ENCODE data around the gene LRP1. TPM values are rescaled to one million over a fixed set of nuclear protein-coding genes. Genes with fewer than 3 reads are reported as not detected.

The LRP1 gene
- total RNA-seq, 2 experiments from 2014 or later: 0.33 to 0.85 TPM

- Mint-ChIP-seq H3K4me1 (no peaks in the 10 kb centered on the region), H3K27me3 (no peaks in the 10 kb centered on the region), H3K4me3 (no peak overlapping the region), H3K36me3 (no peaks in the 10 kb centered on the region), H3K9me3 (ENCODE audit: low read depth) (no peaks in the 10 kb centered on the region), H3K27ac (no peak overlapping the region)
- DNase-seq: peak; percentile 47
- ATAC-seq: peak; percentile 40
- CTCF ChIA-PET: interaction anchor here (0.7 to 5.8 kb wide), 9 partner anchors 10 to 95 kb away, joined by 3 to 88 read pairs (median 3); partner anchors contain the start of genes LRP1, NEMP1 and STAT6
Measured at GRCh38 chr12:57173089-57173488, 44.8 kb downstream of the LRP1 start.

DNA sequence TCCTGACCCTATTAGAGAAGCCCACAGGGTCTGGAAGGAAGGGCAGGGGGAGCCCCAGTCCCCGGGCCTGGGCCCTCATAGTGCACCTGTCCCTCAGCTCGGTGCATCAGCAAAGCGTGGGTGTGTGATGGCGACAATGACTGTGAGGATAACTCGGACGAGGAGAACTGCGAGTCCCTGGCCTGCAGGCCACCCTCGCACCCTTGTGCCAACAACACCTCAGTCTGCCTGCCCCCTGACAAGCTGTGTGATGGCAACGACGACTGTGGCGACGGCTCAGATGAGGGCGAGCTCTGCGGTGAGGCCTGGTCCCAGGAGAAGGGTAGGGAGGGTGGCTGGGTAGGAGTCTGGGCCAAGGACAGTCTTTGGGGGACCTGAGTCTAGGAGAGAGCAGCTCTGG, 45.4 kb downstream of the LRP1 start:
- Mint-ChIP-seq H3K36me3 (no peaks in the 10 kb centered on the region), H3K4me1 (no peaks in the 10 kb centered on the region), H3K27me3 (no peaks in the 10 kb centered on the region), H3K9me3 (ENCODE audit: low read depth) (no peaks in the 10 kb centered on the region), H3K27ac (no peak overlapping the region), H3K4me3 (no peak overlapping the region)
- ATAC-seq (no peak), DNase-seq (no peak)
- CTCF ChIA-PET: interaction anchor here (0.7 to 5.8 kb wide), 9 partner anchors 9 to 104 kb away, joined by 3 to 88 read pairs (median 3); partner anchors contain the start of genes LRP1, NEMP1 and STAT6

GRCh38 chr12:57175428-57176138, 47.3 kb downstream of the LRP1 start:
- H3K27ac Mint-ChIP-seq: no peak overlapping the region
- CTCF ChIA-PET: interaction anchor here (0.7 to 5.8 kb wide), 9 partner anchors 11 to 174 kb away, joined by 3 to 88 read pairs (median 4); partner anchors contain the start of genes LRP1 and STAT6
- no peaks in the 10 kb centered on the region for H3K4me1 Mint-ChIP-seq
- no peaks in the 10 kb centered on the region for H3K36me3 Mint-ChIP-seq
- peak; percentile 52 for DNase-seq
- no peak for ATAC-seq
- H3K9me3 Mint-ChIP-seq (ENCODE audit: low read depth): no peaks in the 10 kb centered on the region
- no peaks in the 10 kb centered on the region for H3K27me3 Mint-ChIP-seq
- H3K4me3 Mint-ChIP-seq: no peak overlapping the region

DNA sequence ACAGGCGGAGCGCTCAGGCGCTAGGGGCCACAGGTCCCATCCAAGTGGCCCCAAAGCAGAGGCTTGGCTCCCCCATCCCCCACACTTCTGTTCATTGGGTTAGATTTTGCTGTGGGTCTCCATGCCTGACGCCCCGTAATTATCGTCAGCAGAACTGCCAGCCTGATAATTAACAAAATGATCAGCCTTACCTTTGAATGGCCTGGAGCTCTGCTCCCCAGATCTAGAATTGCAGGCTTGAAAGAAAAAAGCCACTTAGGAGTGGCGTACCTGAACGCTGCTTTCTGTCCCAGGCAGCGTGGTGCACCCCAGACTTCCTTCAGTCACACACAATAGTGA, 47.8 kb downstream of the LRP1 start:
- Mint-ChIP-seq H3K27ac (no peak overlapping the region), H3K36me3 (no peaks in the 10 kb centered on the region), H3K4me1 (no peaks in the 10 kb centered on the region), H3K4me3 (no peak overlapping the region), H3K27me3 (no peaks in the 10 kb centered on the region), H3K9me3 (ENCODE audit: low read depth) (no peaks in the 10 kb centered on the region)
- ATAC-seq (no peak), DNase-seq (no peak)
- CTCF ChIA-PET: interaction anchor here (0.7 to 5.8 kb wide), 8 partner anchors 10 to 175 kb away, joined by 3 to 88 read pairs (median 4); partner anchors contain the start of genes LRP1 and STAT6

- Mint-ChIP-seq H3K27me3 (no peaks in the 10 kb centered on the region), H3K9me3 (ENCODE audit: low read depth) (no peaks in the 10 kb centered on the region), H3K27ac (no peak overlapping the region), H3K36me3 (no peaks in the 10 kb centered on the region), H3K4me1 (no peaks in the 10 kb centered on the region), H3K4me3 (no peak overlapping the region)
- CTCF ChIA-PET: interaction anchor here (1.5 to 5.8 kb wide), 3 partner anchors 10 to 176 kb away, joined by 4 to 88 read pairs (median 11); partner anchors contain the start of gene LRP1
- ATAC-seq: no peak
- DNase-seq: no peak
Measured at GRCh38 chr12:57176846-57177245, 48.6 kb downstream of the LRP1 start.

- Mint-ChIP-seq H3K4me3 (no peak overlapping the region), H3K36me3 (no peaks in the 10 kb centered on the region), H3K27me3 (no peaks in the 10 kb centered on the region), H3K4me1 (no peaks in the 10 kb centered on the region), H3K9me3 (ENCODE audit: low read depth) (no peaks in the 10 kb centered on the region), H3K27ac (no peak overlapping the region)
- CTCF ChIA-PET: interaction anchor here (2.6 to 5.8 kb wide), 2 partner anchors 9 to 52 kb away, joined by 11 to 88 read pairs; partner anchors contain the start of gene LRP1
- ATAC-seq (no peak), DNase-seq (no peak)
Measured at GRCh38 chr12:57177354-57177753, 49.1 kb downstream of the LRP1 start.

DNA sequence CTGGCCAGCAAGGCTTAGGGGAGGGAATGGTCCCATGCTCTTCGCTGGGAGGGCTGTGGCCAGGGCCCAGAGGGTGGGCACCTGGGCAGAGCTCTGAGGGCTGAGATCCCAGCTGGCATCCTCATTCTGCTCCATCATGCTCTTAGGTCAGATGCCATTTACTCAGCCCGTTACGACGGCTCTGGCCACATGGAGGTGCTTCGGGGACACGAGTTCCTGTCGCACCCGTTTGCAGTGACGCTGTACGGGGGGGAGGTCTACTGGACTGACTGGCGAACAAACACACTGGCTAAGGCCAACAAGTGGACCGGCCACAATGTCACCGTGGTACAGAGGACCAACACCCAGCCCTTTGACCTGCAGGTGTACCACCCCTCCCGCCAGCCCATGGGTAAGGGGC, 49.9 kb downstream of the LRP1 start:
- no peaks in the 10 kb centered on the region for H3K27me3 Mint-ChIP-seq
- no peaks in the 10 kb centered on the region for H3K9me3 Mint-ChIP-seq (ENCODE audit: low read depth)
- H3K36me3 Mint-ChIP-seq: no peaks in the 10 kb centered on the region
- no peak for ATAC-seq
- no peak overlapping the region for H3K4me3 Mint-ChIP-seq
- CTCF ChIA-PET: interaction anchor here (0.8 to 8.2 kb wide), 2 partner anchors 9 to 54 kb away, joined by 3 to 74 read pairs; no protein-coding TSS in a partner anchor
- peaks cover 2% of the 10 kb centered on the region for H3K4me1 Mint-ChIP-seq
- no peak overlapping the region for H3K27ac Mint-ChIP-seq
- no peak for DNase-seq

- Mint-ChIP-seq H3K27ac (no peak overlapping the region), H3K4me3 (no peak overlapping the region), H3K36me3 (no peaks in the 10 kb centered on the region), H3K27me3 (no peaks in the 10 kb centered on the region), H3K4me1 (peaks cover 2% of the 10 kb centered on the region), H3K9me3 (ENCODE audit: low read depth) (no peaks in the 10 kb centered on the region)
- ATAC-seq (no peak), DNase-seq (no peak)
- CTCF ChIA-PET: interaction anchor here (8.2 kb wide), 1 partner anchor 55 kb away, joined by 74 read pairs; no protein-coding TSS in a partner anchor
Measured at GRCh38 chr12:57179331-57180086, 51.2 kb downstream of the LRP1 start.

DNA sequence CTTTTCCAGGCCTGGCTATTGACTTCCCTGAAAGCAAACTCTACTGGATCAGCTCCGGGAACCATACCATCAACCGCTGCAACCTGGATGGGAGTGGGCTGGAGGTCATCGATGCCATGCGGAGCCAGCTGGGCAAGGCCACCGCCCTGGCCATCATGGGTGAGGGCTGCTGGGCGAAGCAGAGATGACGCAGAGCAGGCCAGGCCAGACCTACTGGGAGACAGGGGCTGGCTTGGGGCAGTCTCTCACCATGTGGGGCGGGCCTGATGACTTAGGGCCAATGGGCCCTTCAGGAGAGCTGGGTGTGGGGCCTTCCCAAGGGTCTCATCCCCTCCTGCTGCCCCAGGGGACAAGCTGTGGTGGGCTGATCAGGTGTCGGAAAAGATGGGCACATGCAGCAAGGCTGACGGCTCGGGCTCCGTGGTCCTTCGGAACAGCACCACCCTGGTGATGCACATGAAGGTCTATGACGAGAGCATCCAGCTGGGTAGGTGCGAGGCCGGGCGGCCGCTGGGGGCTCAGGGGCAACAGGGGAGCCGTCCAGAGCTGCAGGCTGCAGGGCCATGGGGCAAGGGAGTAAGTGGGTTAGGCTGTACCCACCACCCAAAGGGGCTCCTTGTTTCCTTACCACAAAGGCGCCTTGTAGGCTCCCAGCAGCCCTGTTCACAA, 52.2 kb downstream of the LRP1 start:
- no peaks in the 10 kb centered on the region for H3K9me3 Mint-ChIP-seq (ENCODE audit: low read depth)
- peaks cover 2% of the 10 kb centered on the region for H3K4me1 Mint-ChIP-seq
- H3K27me3 Mint-ChIP-seq: no peaks in the 10 kb centered on the region
- H3K4me3 Mint-ChIP-seq: no peak overlapping the region
- no peak for DNase-seq
- H3K27ac Mint-ChIP-seq: no peak overlapping the region
- no peak for ATAC-seq
- CTCF ChIA-PET: interaction anchor here (1.0 to 8.2 kb wide), 4 partner anchors 22 to 69 kb away, joined by 3 to 74 read pairs (median 3); partner anchors contain the start of gene STAT6
- no peaks in the 10 kb centered on the region for H3K36me3 Mint-ChIP-seq

DNA sequence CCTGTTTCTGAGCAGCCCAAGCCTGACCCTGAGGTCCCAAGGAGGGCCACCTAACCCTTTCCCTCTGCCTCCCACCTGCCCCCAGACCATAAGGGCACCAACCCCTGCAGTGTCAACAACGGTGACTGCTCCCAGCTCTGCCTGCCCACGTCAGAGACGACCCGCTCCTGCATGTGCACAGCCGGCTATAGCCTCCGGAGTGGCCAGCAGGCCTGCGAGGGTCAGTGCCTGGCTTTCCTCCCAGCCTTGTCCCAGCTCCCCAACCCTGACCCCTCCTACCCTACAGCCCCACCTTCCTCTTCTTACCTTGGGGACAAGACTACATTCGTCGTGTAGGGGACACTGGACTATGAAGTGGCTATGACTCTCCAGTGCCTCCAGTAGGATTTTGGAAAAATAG, 52.8 kb downstream of the LRP1 start:
- H3K4me1 Mint-ChIP-seq: peaks cover 2% of the 10 kb centered on the region
- CTCF ChIA-PET: interaction anchor here (1.0 to 8.2 kb wide), 7 partner anchors 8 to 70 kb away, joined by 3 to 74 read pairs (median 8); partner anchors contain the start of gene STAT6

DNA sequence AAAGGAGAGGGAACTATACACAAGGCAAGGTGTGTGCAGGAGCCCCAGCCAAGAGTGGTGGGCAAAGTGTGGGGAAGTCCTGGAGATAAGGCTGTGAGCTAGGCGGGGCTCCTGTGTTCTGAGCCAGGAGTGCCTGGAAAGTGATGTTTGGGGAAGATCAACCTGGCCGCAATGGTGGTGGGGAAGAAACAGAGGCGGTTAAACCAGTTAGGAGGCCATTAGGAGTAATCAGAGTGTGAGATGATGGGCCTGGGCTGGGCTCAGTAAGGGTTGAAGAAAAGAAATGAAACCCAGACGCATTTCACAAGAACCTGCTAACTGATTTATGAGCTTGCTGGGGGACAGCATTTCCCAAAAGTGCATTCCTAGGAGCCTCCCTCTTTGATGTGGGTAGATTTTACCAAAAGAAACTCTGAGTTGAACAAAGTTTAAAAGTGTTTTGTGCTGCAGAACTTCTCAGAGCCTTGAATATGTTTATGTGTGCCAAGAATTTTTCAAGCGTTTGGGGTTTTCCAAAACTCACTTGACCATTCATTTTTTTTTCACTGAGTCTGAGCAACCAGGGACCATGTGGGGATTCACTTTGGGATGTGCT, 53.4 kb downstream of the LRP1 start:
- H3K27me3 Mint-ChIP-seq: no peaks in the 10 kb centered on the region
- H3K36me3 Mint-ChIP-seq: no peaks in the 10 kb centered on the region
- DNase-seq: no peak
- H3K27ac Mint-ChIP-seq: no peak overlapping the region
- CTCF ChIA-PET: interaction anchor here (1.0 to 8.2 kb wide), 12 partner anchors 8 to 112 kb away, joined by 3 to 74 read pairs (median 6); partner anchors contain the start of genes LRP1 and STAT6
- ATAC-seq: no peak
- H3K9me3 Mint-ChIP-seq (ENCODE audit: low read depth): no peaks in the 10 kb centered on the region
- peaks cover 2% of the 10 kb centered on the region for H3K4me1 Mint-ChIP-seq
- H3K4me3 Mint-ChIP-seq: no peak overlapping the region

More for the DNA sequence above, 52.8 kb downstream of the LRP1 start:
- ATAC-seq (no peak), DNase-seq (no peak)
- Mint-ChIP-seq H3K9me3 (ENCODE audit: low read depth) (no peaks in the 10 kb centered on the region), H3K27ac (no peak overlapping the region), H3K36me3 (no peaks in the 10 kb centered on the region), H3K4me3 (no peak overlapping the region), H3K27me3 (no peaks in the 10 kb centered on the region)

- CTCF ChIA-PET: interaction anchor here (0.6 to 8.2 kb wide), 35 partner anchors 8 to 661 kb away, joined by 3 to 74 read pairs (median 4); partner anchors contain the start of genes LRP1, LRP1-AS, NEMP1 and RBMS2
- H3K9me3 Mint-ChIP-seq (ENCODE audit: low read depth): no peaks in the 10 kb centered on the region
- no peak overlapping the region for H3K4me3 Mint-ChIP-seq
- no peaks in the 10 kb centered on the region for H3K27me3 Mint-ChIP-seq
- H3K4me1 Mint-ChIP-seq: peaks cover 2% of the 10 kb centered on the region
- H3K27ac Mint-ChIP-seq: no peak overlapping the region
- no peaks in the 10 kb centered on the region for H3K36me3 Mint-ChIP-seq
- ATAC-seq (peak; percentile 97), DNase-seq (peak; percentile 84)
Measured at GRCh38 chr12:57182918-57183575, 54.8 kb downstream of the LRP1 start.
